HG03060 (cell line): Measurements from ENCODE around the gene GCLM.
"Not testable (repeated sequence)": the region's sequence is repeated elsewhere in the genome, so short reads cannot be mapped to it uniquely, and the experiment has no call there.

ENCODE experiments used
- ATAC-seq: cut with Tn5 transposase; IDR thresholded peaks from one replicate; pipeline ENCODE4 v1.9.1; 2021; ENCODE audit warnings: low read depth, moderate number of reproducible peaks; ENCODE audit not compliant: unreplicated experiment

GCLM gene

GRCh38 chr1:93899543-93900207 is 9.6 kb downstream of the GCLM start:
- no peak for ATAC-seq

DNA sequence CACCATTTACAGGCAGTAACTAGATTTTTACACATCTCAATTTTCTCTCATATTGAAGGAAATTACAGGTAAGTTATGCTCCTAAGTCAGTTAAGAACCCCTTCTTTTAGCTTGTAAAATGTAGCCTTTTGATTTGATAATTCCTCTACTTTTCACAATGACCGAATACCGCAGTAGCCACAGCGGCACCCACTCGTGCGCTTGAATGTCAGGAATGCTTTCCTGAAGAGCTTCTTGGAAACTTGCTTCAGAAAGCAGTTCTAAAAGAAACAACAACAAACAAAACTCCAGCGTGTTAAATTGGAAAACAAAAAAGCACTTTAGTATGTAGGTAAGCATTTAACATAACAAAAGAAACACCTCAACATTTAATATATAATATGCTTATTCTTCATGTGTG is 20.3 kb downstream of the GCLM start:
- ATAC-seq = no peak

- no peak for ATAC-seq
These were observed 27.0 kb downstream of the GCLM start for GRCh38 chr1:93882269-93882668.

DNA sequence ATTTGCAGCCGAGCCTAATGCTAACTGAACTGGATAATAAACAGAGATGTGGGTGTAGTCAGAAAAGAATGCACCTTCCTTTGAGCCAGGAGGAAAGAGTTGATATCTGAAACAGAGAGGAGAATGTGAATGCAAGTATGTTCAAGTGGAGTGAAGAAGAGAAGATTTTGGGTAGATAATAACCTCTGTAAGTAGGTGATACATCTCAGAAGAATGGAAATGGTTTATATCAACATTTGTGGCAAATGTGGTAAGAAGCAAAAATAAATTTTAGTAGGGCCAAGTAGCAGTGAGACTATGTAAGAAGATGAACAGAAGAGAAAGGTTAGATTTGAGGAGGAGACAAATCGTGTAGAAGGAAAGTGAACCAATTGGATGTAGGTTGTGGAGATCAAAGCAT is 28.5 kb downstream of the GCLM start:
- no peak for ATAC-seq

DNA sequence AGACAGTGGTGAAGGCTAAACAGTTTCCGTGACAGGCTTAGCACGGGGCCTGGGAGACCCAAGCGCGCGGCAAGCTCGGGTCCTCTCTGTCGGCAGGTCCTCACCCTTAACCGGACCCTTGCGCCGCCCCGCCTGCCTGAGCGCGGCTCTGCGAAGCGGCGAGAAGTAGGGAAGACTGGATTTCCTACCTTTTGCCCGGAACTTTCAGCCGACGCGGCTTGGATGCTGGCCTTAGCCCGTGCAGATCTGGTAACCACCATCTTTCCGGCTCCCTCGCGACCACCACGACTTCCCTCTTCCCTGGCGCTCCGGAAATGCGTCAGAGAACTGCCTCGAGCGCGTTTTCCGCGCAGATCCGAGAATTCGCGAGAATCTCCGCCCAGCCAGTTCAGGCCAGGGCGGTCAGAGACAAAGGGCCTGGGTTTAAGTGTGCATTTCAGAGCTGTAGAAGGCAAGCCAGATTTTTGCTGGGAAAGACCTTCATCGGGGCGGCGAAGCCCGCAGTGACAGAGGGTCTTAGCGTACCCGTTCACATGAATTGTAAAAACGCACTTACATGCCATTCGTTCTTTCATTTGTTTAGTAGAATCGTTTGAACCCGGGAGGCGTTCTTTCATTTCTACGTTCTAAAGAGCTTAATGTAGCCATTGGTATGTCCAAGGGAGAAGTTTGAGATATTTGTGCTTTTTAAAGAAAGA is 30.2 kb downstream of the GCLM start, which contains the start of gene DNTTIP2:
DNTTIP2 (minus strand) TSS at position 318 of the 698 bp plus-strand sequence; CDS start at position 260, 58 bp downstream.
- peak; percentile 84 for ATAC-seq

- ATAC-seq = peak; percentile 25
These were observed 30.7 kb downstream of the GCLM start for GRCh38 chr1:93878501-93878888.

DNA sequence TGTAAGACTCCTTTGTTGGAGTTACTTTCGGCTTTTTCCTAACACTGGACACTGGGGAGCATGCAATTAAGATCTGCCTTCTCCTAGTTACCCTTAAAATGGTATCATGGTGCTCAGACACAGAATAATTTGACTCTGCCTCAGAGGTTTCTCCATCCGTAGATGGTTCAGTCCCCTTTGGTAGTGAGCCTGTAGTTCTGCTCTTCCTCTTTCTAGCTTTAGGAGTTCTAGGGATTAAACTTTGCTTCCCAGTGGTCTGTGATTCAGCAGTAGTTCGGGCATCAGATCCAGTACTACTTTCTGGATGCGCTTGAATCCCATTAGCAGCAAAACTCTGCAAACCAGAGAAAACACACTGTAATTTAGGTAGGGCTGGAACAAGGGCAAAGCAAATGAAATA is 31.7 kb downstream of the GCLM start:
- ATAC-seq = no peak

- no peak for ATAC-seq
These were observed 33.0 kb downstream of the GCLM start for GRCh38 chr1:93876244-93876643.

GRCh38 chr1:93874025-93874651 is 35.1 kb downstream of the GCLM start:
- no peak for ATAC-seq

DNA sequence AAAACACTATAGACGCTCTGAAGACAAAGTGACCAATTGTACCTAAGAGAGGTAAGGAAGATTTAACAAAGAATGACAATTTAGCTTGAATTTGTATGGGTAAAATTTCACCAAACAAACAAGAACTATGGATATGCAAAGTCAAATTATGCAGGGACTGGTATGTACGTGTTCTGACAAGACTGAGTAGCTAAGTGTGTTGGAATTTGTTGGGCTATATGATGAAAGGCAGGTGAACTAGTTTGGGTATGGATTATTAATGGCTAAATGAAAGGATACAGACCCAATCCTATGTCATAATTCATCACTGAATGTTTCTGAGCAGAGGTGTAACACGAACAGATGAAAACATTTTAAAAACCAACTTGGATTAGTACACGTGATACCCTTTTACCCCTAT is 37.9 kb downstream of the GCLM start:
- ATAC-seq = no peak

- no peak for ATAC-seq
These were observed 39.6 kb downstream of the GCLM start for GRCh38 chr1:93869653-93870052.

DNA sequence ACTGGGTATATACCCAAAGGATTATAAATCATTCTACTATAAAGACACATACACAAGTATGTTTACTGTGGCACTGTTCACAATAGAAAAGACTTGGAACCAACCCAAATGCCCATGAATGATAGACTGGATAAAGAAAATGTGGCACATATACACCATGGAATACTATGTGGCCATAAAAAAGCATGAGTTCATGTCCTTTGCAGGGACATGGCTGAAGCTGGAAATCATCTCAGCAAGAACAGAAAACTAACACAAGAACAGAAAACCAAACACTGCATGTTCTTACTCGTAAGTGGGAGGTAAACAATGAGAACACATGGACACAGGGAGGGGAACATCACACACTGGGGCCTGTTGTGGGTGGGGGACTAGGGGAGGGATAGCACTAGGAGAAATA is 40.7 kb downstream of the GCLM start:
- ATAC-seq = not testable (repeated sequence)

GRCh38 chr1:93865253-93865652 is 44.0 kb downstream of the GCLM start:
- ATAC-seq = no peak

DNA sequence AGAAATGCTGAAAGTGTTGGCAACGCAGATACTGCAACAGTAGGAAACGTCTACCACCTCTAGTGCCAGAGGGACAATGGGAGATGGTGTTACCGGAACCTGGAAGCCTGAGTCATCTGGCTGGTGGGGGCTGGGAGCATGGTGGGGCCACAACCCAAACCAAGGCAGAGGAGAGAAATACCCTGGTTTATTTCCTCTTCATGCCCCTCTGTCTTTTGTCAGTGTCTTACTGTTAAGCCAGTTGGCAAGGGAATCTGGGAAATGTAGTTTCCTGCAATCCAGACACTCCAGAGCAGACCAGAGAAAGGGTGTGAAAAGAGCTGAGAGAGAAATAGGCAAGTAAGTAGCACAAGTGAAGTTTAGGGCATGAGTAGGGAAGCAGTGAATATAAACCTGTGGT is 45.1 kb downstream of the GCLM start:
- ATAC-seq = no peak

DNA sequence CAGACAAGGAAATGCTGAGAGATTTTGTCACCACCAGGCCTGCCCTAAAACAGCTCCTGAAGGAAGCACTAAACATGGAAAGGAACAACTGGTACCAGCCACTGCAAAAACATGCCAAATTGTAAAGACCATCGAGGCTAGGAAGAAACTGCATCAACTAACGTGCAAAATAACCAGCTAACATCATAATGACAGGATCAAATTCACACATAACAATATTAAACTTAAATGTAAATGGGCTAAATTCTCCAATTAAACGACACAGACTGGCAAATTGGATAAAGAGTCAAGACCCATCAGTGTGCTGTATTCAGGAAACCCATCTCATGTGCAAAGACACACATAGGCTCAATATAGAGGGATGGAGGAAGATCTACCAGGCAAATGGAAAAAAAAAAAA is 51.6 kb downstream of the GCLM start:
- ATAC-seq = not testable (repeated sequence)

DNA sequence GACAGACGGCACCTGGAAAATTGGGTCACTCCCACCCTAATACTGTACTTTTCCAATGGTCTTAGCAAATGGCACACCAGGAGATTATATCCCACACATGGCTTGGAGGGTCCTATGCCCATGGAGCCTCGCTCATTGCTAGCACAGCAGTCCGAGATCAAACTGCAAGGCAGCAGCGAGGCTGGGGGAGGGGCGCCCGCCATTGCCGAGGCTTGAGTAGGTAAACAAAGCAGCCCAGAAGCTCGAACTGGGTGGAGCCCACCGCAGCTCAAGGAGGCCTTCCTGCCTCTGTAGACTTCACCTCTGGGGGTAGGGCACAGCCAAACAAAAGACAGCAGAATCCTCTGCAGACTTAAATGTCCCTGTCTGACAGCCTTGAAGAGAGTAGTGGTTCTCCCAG is 53.2 kb downstream of the GCLM start:
- not testable (repeated sequence) for ATAC-seq

- no peak for ATAC-seq
These were observed 55.3 kb downstream of the GCLM start for GRCh38 chr1:93853940-93854339.

DNA sequence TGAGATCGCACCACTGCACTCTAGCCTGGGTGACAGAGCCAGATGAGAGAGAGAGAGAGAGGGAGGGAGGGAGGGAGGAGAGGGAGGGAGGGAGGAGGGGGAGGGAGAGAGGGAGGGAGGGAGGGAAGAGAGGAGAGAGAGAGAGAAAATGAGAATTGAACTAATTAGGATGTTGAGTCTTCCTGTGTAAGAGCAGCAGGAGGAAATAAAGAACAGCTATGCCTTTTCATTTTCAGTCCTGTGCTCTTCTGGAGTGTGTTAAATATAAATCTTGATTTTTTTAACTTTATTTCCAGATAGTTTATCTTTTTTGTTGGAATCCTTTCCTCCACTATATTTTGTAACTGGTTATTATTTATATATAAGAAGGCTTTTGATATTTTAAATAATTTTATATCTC is 57.4 kb downstream of the GCLM start:
- no peak for ATAC-seq

- ATAC-seq = no peak
These were observed 57.9 kb downstream of the GCLM start for GRCh38 chr1:93851327-93851712.

- ATAC-seq = not testable (repeated sequence)
These were observed 58.4 kb downstream of the GCLM start for GRCh38 chr1:93850687-93851326.

DNA sequence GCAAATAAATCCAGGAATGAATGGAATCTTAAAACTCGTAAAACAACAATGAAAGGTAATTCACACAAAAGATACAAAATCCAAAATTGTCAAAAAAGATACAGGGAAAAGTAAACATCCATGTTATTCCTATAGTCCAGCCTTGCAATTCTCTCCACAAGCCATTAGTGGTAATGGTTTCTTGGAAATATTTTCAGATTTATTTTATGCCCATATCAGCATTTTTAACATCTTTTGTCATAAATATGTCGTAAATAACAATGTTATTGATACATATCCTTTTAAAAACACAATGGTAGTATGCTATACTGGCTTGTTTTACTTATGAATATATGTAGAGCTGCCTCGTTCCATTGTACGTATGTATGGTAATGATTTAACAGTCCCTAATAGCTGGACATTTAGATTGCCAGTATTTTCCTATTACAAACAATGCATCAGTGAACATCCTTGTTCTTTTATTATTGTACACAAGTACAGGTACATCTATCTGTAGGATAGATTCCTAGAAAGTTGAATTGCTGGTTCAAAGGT is 60.8 kb downstream of the GCLM start:
- ATAC-seq = no peak
